Spleen (tissue), 7 donors: ENCODE measurements around the gene KCNC4.

Source experiments
- POLR2A ChIP-seq, 3 donors: fragments of 450-650 bp; IDR thresholded peaks; one replicate each; pipeline ENCODE4 v1.5.1; 2017; ENCODE audit warnings: antibody characterized with exemption in 3 of 3, mild to moderate bottlenecking in 1 of 3
- POLR2AphosphoS5 ChIP-seq, 3 donors: sonication (generic); formaldehyde crosslinking; IDR thresholded peaks; one replicate each; pipeline ENCODE4 v1.5.1; 2017; ENCODE audit warnings: antibody characterized with exemption in 3 of 3
- TF ChIP-seq, protein P1 (sequence below), 11 experiments: fragments of 200-600 bp in 7 of 11; fragments of 450-650 bp in 4 of 11; sonication (generic) in 4 of 11; IDR thresholded peaks in 8 of 11; conservative IDR thresholded peaks in 3 of 11; 1 replicate in 7 of 11; 2 replicates in 4 of 11; pipeline versions ENCODE4 v1.4.0 to v1.8.0; 2016 to 2021; ENCODE audit warnings: antibody characterized with exemption in 11 of 11, inconsistent platforms in 4 of 11, mild to moderate bottlenecking in 1 of 11
- donor health status: DM: no; HTN: no; CAD: no; lungs with moderate emphysema.
- donor health status: DM: no; HTN: no; CAD: no.
- donor health status: DM: no; HTN: no; CAD: no.

DNA sequence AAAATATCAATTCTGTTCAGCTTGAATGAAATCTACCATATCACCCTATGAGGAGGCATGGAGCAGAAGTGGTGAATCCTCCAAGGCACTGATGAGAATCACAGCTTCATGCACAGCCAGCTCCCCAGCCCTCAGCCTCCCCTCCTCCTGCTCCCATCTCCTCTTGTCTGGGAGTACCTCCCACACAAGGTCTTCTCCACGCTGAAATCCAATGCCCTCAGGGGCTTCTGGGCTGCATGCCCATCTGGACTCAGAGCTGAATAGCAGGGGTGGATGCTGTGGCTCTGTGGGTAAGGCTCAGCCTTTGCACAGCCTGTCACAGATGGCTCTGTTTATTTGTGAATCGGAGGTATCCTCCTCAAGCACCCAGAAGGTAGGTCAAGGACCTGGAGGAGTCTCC, 48.6 kb downstream of the KCNC4 start:
- TF ChIP-seq, protein P1, sequence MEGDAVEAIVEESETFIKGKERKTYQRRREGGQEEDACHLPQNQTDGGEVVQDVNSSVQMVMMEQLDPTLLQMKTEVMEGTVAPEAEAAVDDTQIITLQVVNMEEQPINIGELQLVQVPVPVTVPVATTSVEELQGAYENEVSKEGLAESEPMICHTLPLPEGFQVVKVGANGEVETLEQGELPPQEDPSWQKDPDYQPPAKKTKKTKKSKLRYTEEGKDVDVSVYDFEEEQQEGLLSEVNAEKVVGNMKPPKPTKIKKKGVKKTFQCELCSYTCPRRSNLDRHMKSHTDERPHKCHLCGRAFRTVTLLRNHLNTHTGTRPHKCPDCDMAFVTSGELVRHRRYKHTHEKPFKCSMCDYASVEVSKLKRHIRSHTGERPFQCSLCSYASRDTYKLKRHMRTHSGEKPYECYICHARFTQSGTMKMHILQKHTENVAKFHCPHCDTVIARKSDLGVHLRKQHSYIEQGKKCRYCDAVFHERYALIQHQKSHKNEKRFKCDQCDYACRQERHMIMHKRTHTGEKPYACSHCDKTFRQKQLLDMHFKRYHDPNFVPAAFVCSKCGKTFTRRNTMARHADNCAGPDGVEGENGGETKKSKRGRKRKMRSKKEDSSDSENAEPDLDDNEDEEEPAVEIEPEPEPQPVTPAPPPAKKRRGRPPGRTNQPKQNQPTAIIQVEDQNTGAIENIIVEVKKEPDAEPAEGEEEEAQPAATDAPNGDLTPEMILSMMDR (IDR thresholded peaks at IDR 0.05 in 8 of 11, conservative IDR thresholded peaks at IDR 0.05 in 3 of 11) = no peak
- TF ChIP-seq POLR2A (IDR thresholded peaks at IDR 0.05) = no peak
- TF ChIP-seq POLR2AphosphoS5 (IDR thresholded peaks at IDR 0.05) = no peak
